HG03175 (cell line): ENCODE measurements around the gene WRNIP1.
"Not testable (repeated sequence)": the region's sequence is repeated elsewhere in the genome, so short reads cannot be mapped to it uniquely, and the experiment has no call there.

Experiments used
- ATAC-seq: cut with Tn5 transposase; IDR thresholded peaks from one replicate; pipeline ENCODE4 v1.9.1; 2021; ENCODE audit warnings: mild to moderate bottlenecking, moderate library complexity; ENCODE audit not compliant: unreplicated experiment

WRNIP1 gene

GRCh38 chr6:2760882-2761842 lies 4.0 kb upstream of the WRNIP1 start:
- no peak for ATAC-seq

GRCh38 chr6:2762868-2763267 lies 2.3 kb upstream of the WRNIP1 start:
- not testable (repeated sequence) for ATAC-seq

- ATAC-seq, result no peak
These were observed 1.8 kb upstream of the WRNIP1 start for GRCh38 chr6:2763345-2763841.

GRCh38 chr6:2763876-2764540 lies 1.2 kb upstream of the WRNIP1 start:
- no peak for ATAC-seq

GRCh38 chr6:2764610-2765165 lies 505 bp upstream of the WRNIP1 start:
- peak; percentile 64 for ATAC-seq

- peak; percentile 5 for ATAC-seq
These were observed 938 bp downstream of the WRNIP1 start for GRCh38 chr6:2765896-2766766.

GRCh38 chr6:2766767-2767656 lies 1.8 kb downstream of the WRNIP1 start:
- ATAC-seq, result no peak

- no peak for ATAC-seq
These were observed 2.7 kb downstream of the WRNIP1 start for GRCh38 chr6:2767657-2768524.

GRCh38 chr6:2768696-2769095 lies 3.5 kb downstream of the WRNIP1 start:
- no peak for ATAC-seq

- ATAC-seq, result no peak
These were observed 5.0 kb downstream of the WRNIP1 start for GRCh38 chr6:2770171-2770570.

- no peak for ATAC-seq
These were observed 5.9 kb downstream of the WRNIP1 start for GRCh38 chr6:2771079-2771478.

- no peak for ATAC-seq
These were observed 7.6 kb downstream of the WRNIP1 start for GRCh38 chr6:2772840-2773239.

GRCh38 chr6:2773449-2773848 lies 8.3 kb downstream of the WRNIP1 start:
- no peak for ATAC-seq

GRCh38 chr6:2775003-2775402 lies 9.8 kb downstream of the WRNIP1 start:
- no peak for ATAC-seq

GRCh38 chr6:2777249-2777648 lies 12.1 kb downstream of the WRNIP1 start:
- ATAC-seq, result no peak

- no peak for ATAC-seq
These were observed 15.0 kb downstream of the WRNIP1 start for GRCh38 chr6:2780102-2780737.

- ATAC-seq, result no peak
These were observed 16.6 kb downstream of the WRNIP1 start for GRCh38 chr6:2781685-2782355.

- no peak for ATAC-seq
These were observed 17.1 kb downstream of the WRNIP1 start for GRCh38 chr6:2782356-2782708.
